Psoas muscle (tissue), 8 donors: ENCODE results near the gene FMOD. TPM values are rescaled to one million over a fixed set of nuclear protein-coding genes. Genes with fewer than 3 reads are reported as not detected.
A peak's percentile ranks its signal among the peaks of the same experiment; 100 is the strongest.

ENCODE experiments used
- ATAC-seq, 4 donors: fragments of 200-7000 bp; cut with Tn5 transposase; one replicate each; pipeline ENCODE4 v1.9.1; 2020; ENCODE audit warnings: moderate library complexity in 3 of 4, mild to moderate bottlenecking in 2 of 4
- DNase-seq, 2 donors: peaks; one replicate each; pipeline ENCODE4 v3.0.0-alpha.2; 2020
- H3K27ac ChIP-seq: fragments of 200-600 bp; one replicate; pipeline ENCODE4 v1.8.0; 2022
- H3K27me3 ChIP-seq, 3 donors: fragments of 200-600 bp in 1 of 3; one replicate each; pipeline versions ENCODE4 v1.6.1 to v1.8.0; 2013 to 2022; ENCODE audit warnings: low read length in 2 of 3, mild to moderate bottlenecking in 2 of 3, moderate library complexity in 1 of 3; ENCODE audit not compliant: insufficient read depth in 3 of 3
- H3K36me3 ChIP-seq, 2 donors: fragments of 200-600 bp in 1 of 2; one replicate each; pipeline versions ENCODE4 v1.6.1 to v1.8.0; 2013 to 2022; ENCODE audit warnings: low read depth in 1 of 2, mild to moderate bottlenecking in 1 of 2, moderate library complexity in 1 of 2; ENCODE audit not compliant: insufficient read depth in 1 of 2
- H3K4me1 ChIP-seq: fragments of 200-600 bp; one replicate; pipeline ENCODE4 v1.8.0; 2022
- H3K4me3 ChIP-seq: fragments of 200-600 bp; one replicate; pipeline ENCODE4 v1.8.0; 2022; ENCODE audit warnings: mild to moderate bottlenecking
- H3K9me3 ChIP-seq: fragments of 200-600 bp; one replicate; pipeline ENCODE4 v1.8.0; 2022
- CTCF ChIP-seq: fragments of 200-600 bp; IDR thresholded peaks from one replicate; pipeline ENCODE4 v1.8.0; 2022; ENCODE audit warnings: antibody characterized with exemption
- WGBS, 3 donors: extraction: QIAGEN DNeasy Blood & Tissue Kit; methylation state at CpG; one replicate each; pipeline versions ENCODE4 v1.1.6 to v1.1.7; 2013; 5-methylcytosine and 5-hydroxymethylcytosine counted together
- intact Hi-C, 2 donors: fragments of 100-400 bp; cut with DNase I; formaldehyde crosslinking; loops; one replicate each; pipeline versions ENCODE4 v1.11.0 to v1.14.2; 2022
- polyA plus RNA-seq, 3 donors: library from polyadenylated mRNA; stranded (reverse); fragments of 200-250 nt; gene quantifications; one replicate each; pipeline ENCODE4 v1.2.3, GENCODE V29; 2013
- total RNA-seq, 4 donors: library from RNA; stranded (reverse); fragmentation: NEBNext Ultra II Directional in 2 of 4; extraction: Animal tissue kit (Norgen Biotek cat#: 25700) in 2 of 4; gene quantifications; one replicate each; pipeline versions ENCODE4 v1.2.1 to v1.2.4, GENCODE V29; 2021 to 2023
- donor health status: healthy with polysubstance abuse.
- donor health status: DM: no; HTN: no; CAD: no; lungs with moderate emphysema.
- donor health status: Bipolar disorder and iron deficiency.
- donor health status: healthy.
- donor health status: DM: yes; HTN: yes; CAD: no.
- donor health status: DM: no; HTN: no; CAD: no.
- donor health status: DM: no; HTN: no; CAD: no.
- donor health status: DM: yes; HTN: yes; CAD: no.

The FMOD gene
- total and polyA plus RNA-seq, 7 donors, result 3.0 to 9.6 (median 4.6) TPM

GRCh38 chr1:203349773-203350524 lies 973 bp downstream of the FMOD start:
- intact Hi-C loops, result no loop called here
- peaks cover 0 to 5% (median 0%) of the 10 kb centered on the region in 3 donors for H3K27me3 ChIP-seq
- no peaks in the 10 kb centered on the region for H3K36me3 ChIP-seq
- no peak for TF ChIP-seq CTCF
- H3K4me1 ChIP-seq, result no peaks in the 10 kb centered on the region
- no peak for ATAC-seq
- peak overlapping the region; percentile 53 for H3K4me3 ChIP-seq
- no peak for DNase-seq
- WGBS, 3 donors, result 52 to 72% (median 58%) methylated on average over 4 of the region's 4 CpGs
- no peak overlapping the region for H3K27ac ChIP-seq
- no peaks in the 10 kb centered on the region for H3K9me3 ChIP-seq

DNA sequence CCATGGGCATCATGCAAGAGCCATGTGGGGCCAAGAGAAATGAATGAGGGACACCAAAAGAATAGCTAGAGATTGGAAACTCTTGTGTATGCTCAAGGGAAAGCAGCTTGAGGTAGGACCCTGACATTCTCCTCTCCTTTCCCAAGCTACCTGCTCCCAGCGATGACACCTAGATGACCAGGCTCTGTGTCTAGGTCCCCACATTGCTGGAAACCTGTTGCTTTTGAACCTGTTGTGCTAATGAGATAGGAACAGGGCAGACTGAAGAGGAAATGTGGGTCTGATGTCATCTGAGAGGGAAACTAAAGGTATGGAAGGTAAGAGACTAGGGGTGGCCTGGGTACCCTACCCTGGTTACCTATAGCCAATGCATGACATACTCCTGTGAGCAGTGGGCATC lies 1.8 kb downstream of the FMOD start:
- 89 to 100% (median 100%) methylated on average over 1 of the region's 1 CpG for WGBS, 3 donors
- ATAC-seq (no peak), DNase-seq (no peak)
- TF ChIP-seq CTCF, result no peak
- intact Hi-C loops, result no loop called here
- peaks cover 0 to 5% (median 0%) of the 10 kb centered on the region in 3 donors for H3K27me3 ChIP-seq
- H3K4me3 ChIP-seq, result no peak overlapping the region
- H3K4me1 ChIP-seq, result no peaks in the 10 kb centered on the region
- H3K36me3 ChIP-seq, result no peaks in the 10 kb centered on the region
- no peaks in the 10 kb centered on the region for H3K9me3 ChIP-seq
- no peak overlapping the region for H3K27ac ChIP-seq

- intact Hi-C loops, result no loop called here
- no peak for DNase-seq
- TF ChIP-seq CTCF, result no peak
- no peak for ATAC-seq
- H3K27ac ChIP-seq, result no peak overlapping the region
- WGBS, 3 donors, result 49 to 76% (median 56%) methylated on average over 3 of the region's 3 CpGs
- peaks cover 0 to 5% (median 0%) of the 10 kb centered on the region in 3 donors for H3K27me3 ChIP-seq
- no peaks in the 10 kb centered on the region for H3K9me3 ChIP-seq
- no peak overlapping the region for H3K4me3 ChIP-seq
- H3K36me3 ChIP-seq, result no peaks in the 10 kb centered on the region
- no peaks in the 10 kb centered on the region for H3K4me1 ChIP-seq
These were observed 4.2 kb downstream of the FMOD start for GRCh38 chr1:203346769-203347102.

DNA sequence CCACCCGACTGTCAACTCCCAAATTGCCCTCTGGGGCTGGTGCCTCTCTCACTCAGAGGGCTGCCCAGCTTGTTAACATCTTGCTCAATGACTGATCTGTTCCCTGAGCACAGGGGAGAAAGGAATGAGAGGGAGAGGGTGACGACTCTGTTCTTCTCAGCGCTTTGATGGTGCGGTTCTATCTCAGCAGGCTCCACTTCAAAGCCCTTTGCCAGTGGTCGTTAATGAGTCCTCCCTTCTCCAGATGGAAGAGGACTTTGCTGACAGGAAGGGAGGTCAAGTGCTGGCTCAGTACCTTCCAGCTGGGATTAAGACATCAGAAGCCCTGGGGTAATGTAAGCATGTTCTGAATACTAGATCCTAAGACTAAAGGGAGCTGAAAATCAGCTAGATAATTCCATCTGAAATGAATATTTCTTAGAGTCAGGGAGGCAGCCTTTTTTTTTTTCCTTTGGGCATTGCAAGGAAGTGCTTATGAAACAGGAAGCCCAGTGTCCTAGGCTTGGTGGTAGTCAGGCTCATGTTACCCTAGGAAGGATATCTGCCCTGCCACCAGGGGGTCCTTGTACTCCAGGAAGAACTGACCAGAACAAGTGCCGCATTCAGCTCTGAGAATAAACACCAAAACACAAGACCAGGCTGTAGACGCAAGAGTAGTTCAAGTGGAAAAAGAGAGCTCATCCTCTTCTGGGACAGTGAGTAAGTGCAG lies 4.7 kb downstream of the FMOD start:
- no peak for TF ChIP-seq CTCF
- Histone ChIP-seq H3K4me1 (no peaks in the 10 kb centered on the region), H3K4me3 (no peak overlapping the region), H3K27ac (no peak overlapping the region), H3K27me3 (peaks cover 0 to 5% (median 0%) of the 10 kb centered on the region in 3 donors), H3K36me3 (no peaks in the 10 kb centered on the region), H3K9me3 (no peaks in the 10 kb centered on the region)
- ATAC-seq (no peak), DNase-seq (no peak)
- intact Hi-C loops, result no loop called here
- WGBS, 3 donors, result 57 to 66% (median 59%) methylated on average over 7 of the region's 7 CpGs
